Measurements from ENCODE around the gene KRT3.

The KRT3 gene

DNA sequence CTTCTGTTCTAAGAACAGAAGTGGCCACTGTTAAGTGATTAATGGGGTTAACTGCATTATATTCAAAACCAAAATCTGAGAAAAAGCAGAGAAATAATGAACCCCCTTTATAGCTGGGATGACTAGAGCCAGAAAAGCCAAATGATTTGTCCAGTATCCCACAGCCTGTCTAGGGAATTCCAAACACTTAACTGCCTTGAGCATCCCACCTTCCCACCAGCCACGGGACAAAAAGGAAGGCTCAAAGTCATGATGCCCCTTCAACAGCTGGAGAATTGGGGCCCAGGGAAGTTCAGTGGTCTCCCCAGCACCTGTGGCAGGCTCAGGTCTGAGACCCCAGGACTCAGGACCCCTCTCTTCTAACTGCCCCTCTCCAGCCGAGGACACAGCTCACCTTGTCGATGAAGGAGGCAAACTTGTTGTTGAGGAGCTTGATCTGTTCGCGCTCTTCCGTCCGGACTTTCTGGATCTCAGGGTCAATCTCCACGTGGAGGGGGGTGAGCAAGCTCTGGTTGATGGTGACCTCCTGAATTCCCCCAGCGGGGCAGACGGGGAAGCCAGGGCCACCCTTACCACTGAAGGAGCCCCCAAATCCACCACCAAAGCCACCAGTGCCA, 17.4 kb upstream of the KRT3 start:
- no peak for DNase-seq

- DNase-seq, result no peak
These were observed 16.8 kb upstream of the KRT3 start for GRCh38 chr12:52812749-52813148.

DNA sequence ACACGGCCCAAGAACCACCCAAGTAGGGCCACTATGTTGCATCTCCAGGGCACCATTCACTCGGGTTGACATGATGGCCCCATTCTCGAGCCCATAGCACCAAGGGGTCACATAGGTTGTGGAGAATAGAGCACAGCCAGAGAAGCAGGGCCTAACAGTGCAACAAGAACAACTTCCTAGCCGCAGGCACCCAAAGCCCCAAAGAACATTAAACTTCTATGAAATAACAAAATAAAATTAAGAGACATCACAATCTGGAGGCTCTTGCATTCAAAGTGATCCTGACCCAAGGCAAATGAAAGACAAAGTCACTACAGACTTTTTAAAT, 16.1 kb upstream of the KRT3 start:
- no peak for DNase-seq

- no peak for DNase-seq
These were observed 15.5 kb upstream of the KRT3 start for GRCh38 chr12:52811191-52812072.

DNA sequence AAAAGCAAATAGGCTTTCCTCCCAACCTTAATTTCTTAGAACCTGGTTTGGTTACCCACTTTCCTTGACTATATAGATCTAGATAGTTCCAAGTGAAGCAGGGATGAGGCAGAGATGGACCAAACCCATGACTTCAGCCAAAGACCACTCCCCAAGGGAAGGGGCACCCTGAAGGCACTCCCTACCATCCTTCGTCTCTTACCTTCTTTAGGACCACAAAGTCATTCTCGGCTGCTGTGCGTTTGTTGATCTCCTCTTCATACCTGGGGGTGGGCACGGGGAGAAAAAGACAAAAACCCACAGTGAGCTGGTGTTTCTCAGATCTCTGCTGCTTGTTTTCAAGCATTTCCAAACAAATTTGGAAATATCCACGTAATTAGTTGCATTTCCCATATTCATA, 14.6 kb upstream of the KRT3 start:
- DNase-seq, result no peak

- DNase-seq, result no peak
These were observed 13.2 kb upstream of the KRT3 start for GRCh38 chr12:52809166-52809565.

GRCh38 chr12:52808573-52809160, 12.8 kb upstream of the KRT3 start:
- DNase-seq, result no peak

GRCh38 chr12:52807544-52808470, 11.9 kb upstream of the KRT3 start:
- DNase-seq, result no peak

- DNase-seq, result no peak
These were observed 11.1 kb upstream of the KRT3 start for GRCh38 chr12:52806821-52807543.

DNA sequence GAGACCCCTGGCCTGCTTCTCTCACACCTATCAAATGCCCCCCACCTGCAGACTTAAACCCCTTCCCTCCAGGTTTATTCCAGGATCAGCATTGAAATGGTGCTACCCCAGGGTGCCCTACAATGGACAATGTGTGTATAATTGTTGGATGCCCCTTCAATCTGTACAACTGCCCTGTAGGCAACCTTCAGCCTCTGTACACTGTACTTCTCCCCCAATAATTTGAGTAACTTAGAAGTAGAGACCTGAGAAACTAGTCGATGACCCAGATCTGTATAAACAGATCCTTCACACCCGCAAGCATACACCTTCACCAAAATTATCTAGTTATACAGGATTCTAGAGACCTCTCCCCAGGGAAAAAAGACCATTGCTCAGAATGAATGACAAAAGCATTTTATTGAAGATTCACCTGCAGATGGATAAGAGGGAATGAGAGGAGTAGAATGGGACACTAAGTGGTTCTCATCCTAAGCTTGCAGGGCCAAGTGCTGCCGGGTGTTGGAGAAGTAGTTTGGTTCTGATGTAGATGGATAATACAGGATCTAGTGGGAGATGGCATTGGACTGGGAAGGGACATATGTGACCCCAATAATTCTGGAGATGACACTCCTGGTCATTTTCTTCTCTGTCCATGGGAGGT, 10.4 kb upstream of the KRT3 start:
- DNase-seq, result no peak

DNA sequence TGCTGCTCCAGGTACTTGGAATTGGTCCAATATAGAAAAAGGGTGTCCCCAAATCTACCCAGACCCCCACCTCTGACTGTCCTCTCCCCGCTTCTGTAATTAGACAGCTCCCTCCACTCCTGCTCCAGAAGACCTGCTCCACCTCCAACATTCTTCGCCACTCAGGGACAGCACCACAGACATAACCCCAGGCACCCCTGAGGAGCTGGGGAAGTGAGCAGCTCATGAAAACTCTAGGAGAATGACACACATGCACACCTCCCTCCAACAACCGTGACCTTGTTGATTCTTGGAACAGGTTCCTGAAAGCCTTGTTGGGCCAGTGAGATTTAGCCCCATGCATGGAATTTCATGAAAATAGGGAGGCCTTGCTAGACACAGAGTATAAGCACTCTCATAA, 9.8 kb upstream of the KRT3 start:
- DNase-seq, result no peak

GRCh38 chr12:52805000-52805399, 9.1 kb upstream of the KRT3 start:
- no peak for DNase-seq

GRCh38 chr12:52802442-52802841, 6.5 kb upstream of the KRT3 start:
- DNase-seq, result no peak

DNA sequence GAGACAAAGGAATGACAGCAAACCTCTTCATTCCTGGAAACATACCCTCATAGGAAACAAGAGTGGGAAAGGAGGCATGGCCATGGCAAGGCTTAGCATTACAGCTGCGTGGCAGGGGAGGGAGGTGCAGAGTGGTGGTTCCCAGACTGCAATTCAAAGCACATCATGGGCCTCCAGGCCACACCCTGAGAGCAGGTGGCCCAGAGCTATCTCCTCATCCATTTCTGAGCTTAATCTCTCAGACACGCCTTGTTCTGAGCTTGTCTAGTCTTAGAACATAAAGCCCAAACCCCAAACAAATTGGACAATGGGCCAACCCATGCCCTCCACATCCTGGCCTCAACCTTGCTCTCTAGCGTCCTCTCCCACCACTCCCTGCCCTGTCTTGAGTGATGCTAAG, 5.9 kb upstream of the KRT3 start:
- no peak for DNase-seq

DNA sequence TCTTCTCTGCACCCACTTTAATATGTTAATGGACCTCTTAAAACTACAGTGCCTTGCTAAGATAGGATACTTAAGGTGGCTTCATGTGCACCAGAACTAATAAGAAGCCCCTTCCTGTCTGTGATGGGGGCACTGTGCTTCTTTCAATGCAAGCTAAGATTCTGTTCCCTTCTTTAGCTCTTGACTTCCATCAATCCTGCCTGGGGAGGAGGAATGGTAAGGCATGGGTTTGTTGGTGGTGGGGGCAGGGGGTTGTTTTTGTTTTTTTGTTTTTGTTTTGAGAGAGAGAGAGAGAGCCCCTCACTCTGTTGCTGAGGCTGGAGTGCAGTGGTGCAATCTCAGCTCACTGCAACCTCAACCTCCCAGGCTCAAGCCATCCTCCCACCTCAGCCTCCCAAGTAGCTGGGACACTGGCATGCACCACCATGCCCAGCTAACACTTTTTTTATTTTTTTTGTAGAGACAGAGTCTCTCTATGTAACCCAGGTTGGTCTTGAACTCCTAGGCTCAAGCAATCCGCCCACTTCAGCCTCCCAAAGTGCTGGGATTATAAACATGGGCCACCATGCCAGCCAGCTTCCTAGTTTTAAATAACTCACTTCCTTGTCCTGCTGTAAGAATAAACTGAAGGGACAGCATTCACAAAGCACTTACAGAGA, 4.5 kb upstream of the KRT3 start:
- DNase-seq, result no peak

DNA sequence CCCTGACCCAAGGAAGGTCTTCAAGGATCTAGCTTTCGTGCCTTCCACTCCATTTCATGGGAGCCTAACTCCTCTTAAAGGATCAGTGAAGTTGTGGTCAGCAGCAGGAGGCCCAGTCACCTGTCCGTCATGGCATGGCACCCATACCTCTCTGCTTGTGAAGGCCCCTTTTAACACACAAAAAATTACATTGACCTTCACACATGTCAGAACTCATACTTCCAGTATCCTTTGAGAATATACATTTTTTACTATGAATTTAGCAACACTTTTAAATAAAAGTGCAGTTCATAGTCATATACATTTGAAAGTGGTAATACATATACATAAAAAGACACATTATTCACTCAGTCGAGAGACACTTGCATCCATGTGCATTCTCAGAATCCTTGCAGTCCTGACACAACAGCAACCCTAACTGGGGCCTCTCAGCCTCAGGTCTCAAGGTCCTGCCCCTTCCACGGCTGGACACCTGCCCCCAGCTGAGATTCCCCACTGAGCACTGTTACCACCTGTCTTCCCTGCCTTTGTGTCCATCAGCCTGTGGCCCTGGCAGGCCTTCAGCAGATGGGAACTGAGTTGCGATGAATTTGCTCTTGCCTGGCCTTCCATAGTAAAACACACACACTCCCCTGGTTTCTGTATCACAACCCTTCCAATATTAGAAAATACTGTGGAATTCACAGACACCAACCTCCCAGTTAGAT, 3.7 kb upstream of the KRT3 start:
- DNase-seq, result no peak

- no peak for DNase-seq
These were observed 3.0 kb upstream of the KRT3 start for GRCh38 chr12:52798671-52799504.

DNA sequence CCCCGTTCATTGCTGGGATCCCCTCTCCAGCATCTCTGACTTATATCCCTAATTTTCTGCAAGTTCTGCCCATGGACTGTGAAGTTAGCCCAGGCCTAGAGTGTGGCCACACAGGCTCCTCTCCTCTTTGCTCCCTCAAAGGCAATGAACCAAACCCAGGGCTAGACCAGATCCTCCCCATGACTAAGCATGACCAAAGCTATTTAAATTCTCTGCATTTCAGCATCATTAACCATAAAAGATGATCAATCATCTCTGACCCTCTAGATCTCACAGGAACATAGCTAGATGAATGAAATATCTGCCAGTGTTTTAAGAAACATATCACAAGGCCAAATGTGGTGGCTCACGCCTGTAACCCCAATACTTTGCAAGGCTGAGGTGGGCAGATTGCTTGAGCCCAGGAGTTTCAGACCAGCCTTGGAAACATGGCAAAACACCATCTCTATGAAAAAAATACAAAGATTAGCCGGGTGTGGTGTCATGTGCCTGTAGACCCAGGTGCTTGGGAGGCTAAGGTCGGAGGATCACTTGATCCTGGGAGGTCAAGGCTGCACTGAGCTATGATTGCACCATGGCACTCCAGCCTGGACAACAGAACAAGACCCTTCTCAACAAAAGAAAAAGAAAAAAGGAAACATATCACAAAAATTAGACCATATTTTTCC, 2.2 kb upstream of the KRT3 start:
- no peak for DNase-seq

DNA sequence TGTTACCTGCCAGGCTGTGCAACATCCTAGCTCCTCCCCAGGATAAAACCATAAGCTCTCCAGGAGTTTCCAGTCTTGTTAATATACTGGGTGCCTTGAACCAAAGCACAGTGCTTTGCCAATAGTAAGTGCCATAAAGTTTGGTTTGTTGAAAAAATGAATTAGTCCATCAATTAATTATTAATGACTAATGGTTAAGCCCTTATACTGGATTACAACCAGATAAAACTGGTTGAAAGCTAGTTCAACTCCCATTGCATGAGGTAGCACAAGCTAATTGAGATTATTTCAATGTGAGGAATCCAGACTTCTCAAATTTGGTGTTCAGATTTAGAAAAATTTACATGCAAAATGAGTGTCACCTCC, 1.6 kb upstream of the KRT3 start:
- no peak for DNase-seq

Data from NCI-H510A treated with DMSO at 0.1 percent for 48 hours (cell line).